ENCODE results near the gene MAML1.

GRCh38 chr5:179797741-179798140 is 65.1 kb downstream of the MAML1 start:
- TF ChIP-seq CTCF (conservative IDR thresholded peaks at IDR 0.05 in 1 of 2, IDR thresholded peaks at IDR 0.05 in 1 of 2; ENCODE audit: low read depth in 1 of 2, low read length in 2 of 2): no peak
- TF ChIP-seq EZH2 (IDR thresholded peaks at IDR 0.05; ENCODE audit: low read length, missing control alignments): no peak
